Measurements from ENCODE around the gene ABCA7.
"Not testable (repeated sequence)": the region's sequence is repeated elsewhere in the genome, so short reads cannot be mapped to it uniquely, and the experiment has no call there.

The ABCA7 gene

DNA sequence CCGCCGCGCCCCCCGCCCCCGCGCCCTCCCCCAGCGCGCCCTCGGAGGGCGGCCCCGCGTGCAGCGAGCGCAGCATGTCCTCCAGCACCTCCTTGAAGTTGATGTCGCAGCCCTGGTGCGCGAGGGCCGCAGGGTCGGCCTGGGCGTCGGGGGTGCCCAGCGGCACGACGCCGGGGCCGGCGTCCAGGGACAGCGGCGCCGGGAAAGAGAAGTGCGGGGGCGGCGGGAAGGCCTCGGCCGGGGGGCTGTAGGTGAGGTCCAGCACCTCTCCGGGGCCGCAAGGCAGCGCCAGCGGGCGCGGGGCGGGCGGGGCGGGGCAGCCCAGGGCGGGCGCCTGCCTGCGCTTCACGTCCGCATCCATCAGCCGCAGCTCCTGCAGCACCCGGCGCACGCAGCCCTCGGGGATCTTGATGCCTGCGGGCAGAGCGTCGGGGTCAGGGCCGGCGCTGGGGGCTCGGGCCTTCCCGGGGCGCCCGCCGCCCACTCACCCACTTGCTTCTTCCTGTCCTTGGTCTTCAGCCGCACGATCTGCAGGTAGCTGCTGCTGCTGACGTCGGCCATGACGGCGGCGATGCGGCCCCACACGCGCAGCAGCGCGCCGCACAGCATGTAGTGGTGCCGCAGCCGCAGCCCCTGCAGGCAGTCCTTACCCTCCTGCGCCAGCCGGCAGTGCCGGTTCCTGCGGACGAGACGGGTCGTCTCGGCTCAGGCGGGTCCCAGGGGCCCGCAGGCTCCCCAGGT, 68.6 kb downstream of the ABCA7 start:
- FAIRE-seq: no peak

DNA sequence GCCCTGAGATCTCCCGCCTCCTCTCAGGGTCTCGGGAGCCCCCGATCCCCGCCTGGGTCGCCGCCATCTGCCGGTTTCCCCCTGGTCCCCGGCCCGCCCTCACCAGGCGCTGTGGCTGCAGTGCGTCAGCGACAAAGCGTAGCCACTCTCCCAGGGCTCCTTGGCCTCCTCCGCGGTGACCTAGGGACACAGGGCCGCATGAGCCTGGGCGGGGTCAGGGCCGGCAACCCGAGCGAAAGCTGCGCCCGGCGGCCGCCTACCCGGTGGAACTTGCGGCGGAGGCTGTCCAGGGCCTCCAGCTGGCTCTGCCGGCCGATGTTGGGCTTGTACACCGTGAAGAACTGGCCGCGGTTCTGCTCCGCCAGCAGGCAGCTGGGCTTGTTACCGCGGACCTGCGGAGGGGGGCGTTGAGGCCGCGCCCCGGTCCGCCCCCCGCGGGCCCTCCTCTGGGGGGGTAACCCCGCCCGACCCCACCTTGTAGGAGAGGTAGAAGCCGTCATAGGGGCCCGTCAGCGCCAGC, 69.2 kb downstream of the ABCA7 start:
- no peak for FAIRE-seq

DNA sequence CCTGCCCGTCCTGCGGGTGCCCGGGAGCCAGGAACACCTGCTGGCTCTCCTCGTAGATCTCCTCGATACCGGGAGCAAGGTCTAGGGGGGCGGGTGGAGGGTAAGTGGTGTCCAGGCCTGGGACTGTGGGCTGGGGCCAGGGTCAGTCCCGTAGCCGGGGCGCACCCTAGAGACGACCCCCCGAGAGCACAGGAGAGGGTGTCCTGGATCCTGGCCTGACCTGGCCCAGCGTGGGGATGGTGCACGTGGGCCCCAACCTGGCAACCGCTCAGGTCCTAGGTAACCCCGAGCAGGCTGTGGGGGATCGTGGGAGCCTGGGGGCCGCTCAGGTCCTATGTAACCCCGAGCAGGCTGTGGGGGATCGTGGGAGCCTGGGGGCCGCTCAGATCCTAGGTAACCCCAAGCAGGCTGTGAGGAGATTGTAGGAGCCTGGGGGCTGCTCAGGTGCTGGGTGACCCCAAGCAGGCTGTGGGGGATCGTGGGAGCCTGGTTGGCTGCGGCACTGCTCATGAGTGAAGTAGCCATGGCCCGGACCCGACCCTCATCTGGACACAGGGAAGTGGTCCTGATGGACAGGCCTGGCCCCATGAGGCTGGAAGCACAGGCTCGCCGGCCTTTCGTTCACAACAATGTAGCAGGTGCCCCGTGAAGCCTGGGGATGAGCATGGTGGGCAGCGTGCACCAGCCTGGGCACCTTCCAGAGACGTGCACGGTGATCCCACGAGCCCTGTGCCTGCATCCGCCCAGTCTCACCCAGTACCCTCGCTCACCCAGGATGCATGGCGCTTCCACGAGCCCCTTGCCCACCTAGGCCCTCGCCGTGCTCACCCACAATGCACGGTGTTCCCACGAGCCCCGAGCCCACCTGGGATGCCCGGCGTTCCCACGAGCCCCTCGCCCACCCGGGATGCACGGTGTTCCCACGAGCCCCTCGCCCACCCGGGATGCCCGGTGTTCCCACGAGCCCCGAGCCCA, 70.1 kb downstream of the ABCA7 start:
- no peak for FAIRE-seq

DNA sequence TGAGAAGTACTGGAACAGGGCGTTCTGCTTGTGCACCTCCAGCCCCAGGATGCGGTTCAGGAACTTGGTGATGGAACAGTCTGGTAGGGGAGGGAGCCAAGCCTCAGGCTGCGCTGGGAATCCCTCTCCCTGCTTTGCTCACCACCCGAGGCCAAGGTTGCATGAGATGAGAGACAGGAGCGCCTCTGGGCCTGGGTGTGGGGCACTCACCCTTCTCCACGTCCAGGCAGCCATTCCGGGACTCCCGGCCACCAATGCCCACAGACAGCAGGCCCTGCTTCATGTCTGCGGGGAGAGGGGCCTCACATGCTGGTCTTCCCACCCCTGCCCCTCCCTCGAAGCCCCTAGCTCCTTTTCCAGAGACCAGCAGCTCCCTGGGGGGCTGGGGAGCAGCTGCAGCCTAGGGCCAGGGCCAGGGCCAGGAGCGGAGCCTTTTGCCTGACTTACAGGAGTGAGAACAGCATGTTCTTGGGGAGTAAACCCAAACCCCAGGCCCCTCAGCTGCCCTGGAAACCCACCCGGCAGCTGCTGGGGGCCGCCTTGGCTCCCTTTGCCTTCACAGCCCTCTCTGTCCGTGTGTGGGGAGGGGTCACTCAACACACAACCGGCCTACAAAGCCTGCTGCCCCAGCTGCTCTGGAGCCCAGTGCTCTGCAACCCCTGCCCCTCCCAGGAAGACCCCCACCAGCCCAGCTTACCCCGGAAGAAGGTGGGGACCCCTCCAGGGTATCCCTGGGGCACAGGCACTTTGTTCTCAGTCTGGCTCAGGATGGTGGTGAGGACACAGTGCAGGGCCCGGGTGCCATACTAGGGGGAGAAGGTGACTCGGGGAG, 71.1 kb downstream of the ABCA7 start:
- FAIRE-seq: no peak

DNA sequence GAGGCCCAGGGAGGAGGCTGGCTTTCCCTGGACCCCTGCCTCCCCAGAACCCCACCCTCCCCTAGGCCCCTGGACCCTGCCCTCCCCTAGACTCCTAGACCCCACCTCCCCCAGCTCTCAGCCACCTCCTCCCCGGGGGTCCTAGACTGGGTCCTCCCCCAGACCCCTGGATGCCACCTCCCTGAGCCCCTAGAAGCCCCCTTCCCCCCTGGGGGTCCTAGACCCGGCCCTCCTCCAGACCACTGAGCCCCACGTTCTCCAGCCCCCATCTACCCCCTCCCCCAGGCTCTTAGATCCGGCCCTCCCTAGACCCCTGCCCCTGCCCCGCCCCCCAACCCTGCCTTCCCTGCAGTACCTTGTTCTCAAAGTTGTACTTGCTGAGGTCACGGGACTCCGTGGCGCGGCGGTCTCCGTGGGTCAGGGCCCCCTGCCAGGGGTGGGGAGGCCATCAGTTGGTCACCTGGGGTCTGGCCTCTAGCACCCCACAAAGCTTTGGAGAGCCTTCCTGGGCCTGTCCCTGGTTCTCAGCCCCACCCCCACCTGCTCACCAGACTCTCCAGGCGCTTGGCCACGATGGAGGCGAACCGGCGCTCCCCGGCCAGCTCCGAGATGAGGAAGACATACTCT, 71.8 kb downstream of the ABCA7 start:
- no peak for FAIRE-seq

DNA sequence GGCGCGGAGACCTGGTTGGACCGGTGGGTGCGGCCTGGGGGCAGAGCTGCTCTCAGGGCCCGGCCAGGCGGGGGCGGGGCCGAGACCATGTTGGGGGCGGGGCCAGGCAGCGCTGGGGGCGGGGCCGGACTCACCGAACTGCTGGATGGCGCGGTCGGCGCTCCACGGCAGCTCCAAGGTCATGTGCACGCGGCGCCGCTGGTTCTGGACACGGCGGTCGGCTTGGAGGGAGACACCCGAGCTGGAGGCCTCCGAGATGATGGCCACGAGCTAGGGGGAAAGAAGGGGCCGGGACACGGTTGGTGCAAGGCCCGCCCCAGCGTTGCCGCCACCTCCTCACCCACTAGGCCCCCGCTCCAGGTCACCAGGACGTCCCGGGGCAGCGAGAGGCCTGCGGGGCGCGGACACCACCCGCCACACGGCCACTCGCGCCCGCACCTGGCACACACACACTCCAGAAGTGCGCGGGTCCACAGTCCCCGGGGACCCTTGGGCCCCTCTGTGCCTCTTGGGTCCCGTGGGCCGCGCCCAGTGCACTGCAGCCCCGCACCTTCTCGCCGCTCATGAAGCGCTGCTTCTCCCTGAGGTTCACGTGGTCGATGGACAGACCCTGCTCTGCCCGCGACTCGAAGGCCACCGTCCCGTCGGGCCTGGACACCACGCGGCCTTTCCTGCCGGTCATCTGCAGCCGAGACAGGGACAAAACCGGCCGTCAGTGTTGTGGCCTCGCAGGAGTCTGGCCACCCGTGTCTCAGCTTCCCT, 72.5 kb downstream of the ABCA7 start:
- FAIRE-seq: no peak

DNA sequence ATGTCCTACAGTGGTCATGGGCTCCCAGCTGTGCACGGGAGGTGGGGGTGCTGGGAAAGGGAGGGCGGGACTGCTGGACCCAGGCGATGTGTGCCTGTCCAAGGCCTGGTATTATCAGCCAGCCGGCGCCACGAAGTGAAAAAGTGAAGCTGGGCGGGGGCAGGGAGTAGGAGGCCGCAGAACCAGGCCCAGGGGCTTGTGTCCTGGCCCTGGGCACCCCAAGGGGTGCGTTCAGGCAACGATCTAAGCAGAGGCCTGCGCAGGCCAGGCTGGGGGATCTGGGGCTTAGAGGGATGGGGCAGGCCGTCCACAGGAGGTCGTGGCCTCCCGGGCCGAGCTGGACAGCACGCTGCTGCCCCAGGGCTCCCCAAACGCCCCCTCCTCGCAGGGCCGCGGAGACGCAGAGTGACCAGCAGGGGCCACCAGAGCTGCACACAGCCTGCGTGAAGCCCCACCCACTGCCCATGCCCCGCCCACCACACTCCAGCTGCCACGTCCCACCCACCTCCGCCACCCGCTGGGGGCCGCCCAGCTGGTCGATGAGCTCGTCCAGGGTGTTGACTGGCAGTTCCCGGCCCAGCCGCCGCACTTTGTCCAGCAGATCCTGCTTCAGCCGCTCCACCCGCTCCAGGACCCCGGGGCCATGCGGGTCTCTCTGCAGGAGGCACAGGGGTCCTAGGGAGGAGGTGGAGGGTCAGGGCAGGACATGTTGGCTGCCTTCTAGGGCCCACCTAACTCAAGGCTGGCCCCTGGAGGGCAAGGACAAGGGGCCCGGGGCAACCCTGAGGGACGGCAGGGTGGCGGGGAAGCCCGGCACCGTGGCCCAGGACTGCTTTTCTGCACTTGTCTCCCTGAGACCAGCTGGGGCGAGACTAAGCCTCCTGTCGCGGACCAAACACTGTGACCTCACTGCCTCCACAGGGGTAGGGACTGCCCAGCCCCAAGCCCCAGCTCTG, 73.4 kb downstream of the ABCA7 start:
- no peak for FAIRE-seq

DNA sequence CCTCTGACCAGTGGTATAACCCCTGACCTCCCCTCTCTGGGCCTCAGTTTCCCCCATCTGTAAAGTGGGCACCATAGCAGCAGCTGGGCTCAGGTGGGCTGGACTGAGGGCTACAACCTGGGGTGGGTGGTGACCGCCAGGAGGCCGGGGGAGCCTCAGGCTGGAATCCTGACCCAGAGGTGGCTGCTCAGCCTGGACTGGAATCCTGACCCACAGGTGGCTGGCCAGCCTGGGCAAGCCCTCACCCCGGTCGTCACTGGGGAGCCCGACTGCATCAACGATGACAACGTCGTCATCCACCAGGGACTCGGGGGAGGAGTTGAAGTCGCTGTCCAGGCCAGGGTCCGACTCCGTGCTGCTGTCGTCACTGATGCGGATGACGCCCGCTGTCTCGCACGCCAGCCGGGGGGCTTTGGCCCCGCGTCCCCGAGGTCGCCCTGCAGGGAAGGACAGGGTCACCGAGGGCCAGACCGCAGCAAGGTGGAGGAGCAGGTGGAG, 74.1 kb downstream of the ABCA7 start:
- no peak for FAIRE-seq

DNA sequence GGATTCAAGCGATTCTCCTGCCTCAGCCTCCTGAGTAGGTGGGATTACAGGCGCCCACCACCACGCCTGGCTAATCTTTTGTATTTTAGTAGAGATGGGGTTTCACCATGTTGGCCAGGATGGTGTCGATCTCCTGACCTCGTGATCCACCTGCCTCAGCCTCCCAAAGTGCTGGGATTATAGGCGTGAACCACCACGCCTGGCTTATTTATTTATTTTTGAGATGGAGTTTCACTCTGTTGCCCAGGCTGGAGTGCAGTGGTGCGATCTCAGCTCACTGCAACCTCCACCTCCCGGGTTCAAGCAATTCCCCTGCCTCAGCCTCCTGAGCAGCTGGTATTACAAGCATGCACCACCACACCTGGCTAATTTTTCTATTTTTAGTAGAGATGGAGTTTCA, 74.8 kb downstream of the ABCA7 start:
- not testable (repeated sequence) for FAIRE-seq
